ENCODE data around the gene KLHL21. TPM values are rescaled to one million over a fixed set of nuclear protein-coding genes. Genes with fewer than 3 reads are reported as not detected.

The KLHL21 gene
- total RNA-seq, 2 donors from 2014 or later = 142 to 156 TPM

Other genes with a start within 250 kb of the KLHL21 start
- gene ACOT7, start 209.1 kb downstream of the KLHL21 start, total RNA-seq = 10 to 100 TPM; 23.7 to 33.0 TPM
- gene HES2, start 182.9 kb downstream of the KLHL21 start, total RNA-seq = not detected
- not detected for gene ESPN, start 178.1 kb downstream of the KLHL21 start, total RNA-seq
- gene TNFRSF25, start 136.7 kb downstream of the KLHL21 start, total RNA-seq = 10 to 100 TPM in 1 of 2 donors, 1 to 10 TPM in 1; 9.5 to 48.2 TPM
- 10 to 100 TPM; 23.4 to 32.9 TPM for gene PLEKHG5, start 111.2 kb downstream of the KLHL21 start, total RNA-seq
- gene NOL9, start 48.4 kb downstream of the KLHL21 start, total RNA-seq = 10 to 100 TPM; 15.3 to 38.9 TPM
- gene TAS1R1, start 47.6 kb downstream of the KLHL21 start, total RNA-seq = under 1 TPM in 1 of 2 donors, not detected in 1; 0.81 TPM
- 10 to 100 TPM; 20.7 to 28.9 TPM for gene ZBTB48, start 22.9 kb downstream of the KLHL21 start, total RNA-seq
- gene PHF13, start 10.9 kb upstream of the KLHL21 start, total RNA-seq = 10 to 100 TPM; 14.6 to 17.7 TPM
- 10 to 100 TPM; 14.1 to 18.7 TPM for gene THAP3, start 22.0 kb upstream of the KLHL21 start, total RNA-seq
- gene DNAJC11, start 98.9 kb upstream of the KLHL21 start, total RNA-seq = 10 to 100 TPM; 19.4 to 40.4 TPM
- 100 to 1,000 TPM; 105 to 113 TPM for gene CAMTA1, start 182.6 kb upstream of the KLHL21 start, total RNA-seq